GM19463 (cell line): ENCODE measurements around the gene TMUB1.
"Not testable (repeated sequence)": the region's sequence is repeated elsewhere in the genome, so short reads cannot be mapped to it uniquely, and the experiment has no call there.

Experiments used
- ATAC-seq: cut with Tn5 transposase; IDR thresholded peaks from one replicate; pipeline ENCODE4 v1.9.1; 2021; ENCODE audit warnings: mild to moderate bottlenecking, moderate library complexity; ENCODE audit not compliant: unreplicated experiment

Gene TMUB1

DNA sequence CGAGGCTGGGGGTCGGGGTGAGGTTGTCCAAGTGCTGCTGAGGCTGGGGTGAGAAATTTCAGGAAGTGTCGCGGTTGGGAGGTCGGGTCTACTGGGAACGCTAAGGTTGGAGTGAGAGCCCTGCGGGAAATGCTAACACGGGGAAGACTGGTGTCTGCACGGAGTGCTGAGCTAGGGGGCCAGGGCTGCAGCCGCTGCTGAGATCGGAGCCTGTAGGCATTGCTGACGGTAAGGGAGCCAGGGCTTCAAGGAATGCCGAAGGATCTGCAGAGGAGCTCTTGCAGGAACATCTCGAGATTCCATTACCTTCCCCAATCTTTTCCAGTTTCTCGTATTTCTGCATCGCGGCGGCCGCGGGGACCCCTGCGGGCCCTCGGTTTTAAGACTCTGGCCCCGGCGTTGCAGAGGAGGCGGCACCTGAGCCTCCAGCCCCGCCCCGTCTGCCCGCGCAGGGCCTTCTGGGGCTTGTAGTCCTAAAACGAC lies 25.7 kb downstream of the TMUB1 start, which contains the start of gene CDK5:
TSS of gene CDK5 (minus strand) at position 392 of the 483 bp plus-strand sequence. CDS start at position 343, 49 bp downstream.
- peak; percentile 10 for ATAC-seq

DNA sequence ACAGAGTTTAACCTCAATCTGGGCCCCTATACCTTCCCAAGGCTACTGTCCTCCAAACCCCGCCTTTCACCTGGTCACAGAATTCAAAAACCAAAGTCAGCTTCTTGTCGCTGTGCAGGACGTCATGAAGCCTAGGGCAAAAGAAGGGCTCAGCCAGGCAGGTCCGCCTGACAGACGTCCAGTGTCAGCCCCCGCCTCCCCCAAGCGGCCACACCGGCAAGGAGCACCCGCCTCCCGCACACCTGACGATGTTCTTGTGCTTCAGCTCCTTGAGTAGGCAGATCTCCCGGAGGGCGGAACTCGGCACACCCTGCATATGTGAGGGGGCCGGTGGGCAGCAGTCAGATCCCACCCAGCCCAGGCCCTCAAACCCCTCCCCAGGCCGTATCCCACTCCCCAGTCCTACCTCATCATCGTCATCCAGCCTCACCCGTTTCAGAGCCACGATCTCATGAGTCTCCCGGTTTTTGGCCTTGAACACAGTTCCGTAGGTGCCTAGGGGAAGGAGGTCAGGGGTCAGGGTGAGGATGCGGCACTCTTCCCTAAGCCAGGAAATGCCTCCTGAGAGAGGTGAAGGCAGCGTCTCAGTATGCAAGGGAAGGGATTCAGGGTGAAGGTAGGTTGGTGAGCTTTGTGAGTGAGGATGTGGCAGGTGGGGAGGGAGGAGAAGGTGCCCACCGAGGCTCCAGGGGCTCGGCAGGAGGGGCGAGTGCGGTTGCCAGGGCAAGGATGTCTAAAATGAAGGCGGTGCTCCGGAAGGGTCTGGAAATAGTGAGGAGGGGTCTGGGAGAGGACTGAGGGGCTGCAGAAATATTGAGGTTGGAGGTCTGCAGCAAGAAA lies 26.4 kb downstream of the TMUB1 start:
- ATAC-seq: no peak

DNA sequence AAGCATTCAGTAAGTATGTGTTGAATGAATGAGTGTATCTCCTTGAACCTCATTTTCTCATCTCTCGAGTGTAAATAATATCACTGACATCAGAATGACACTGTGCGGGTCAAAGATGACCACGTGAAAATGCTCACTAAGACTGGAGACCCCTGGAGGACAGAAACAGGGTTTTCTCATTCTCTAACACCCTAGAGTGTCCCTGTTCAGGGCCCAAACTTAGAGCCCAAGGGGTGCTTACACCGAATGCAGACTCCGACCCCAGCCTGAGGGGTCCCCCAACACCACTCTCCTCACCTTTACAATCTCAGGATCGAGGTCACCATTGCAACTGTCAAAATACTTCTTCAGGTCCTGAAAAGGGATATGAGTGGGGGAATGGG lies 27.0 kb downstream of the TMUB1 start:
- ATAC-seq: no peak

DNA sequence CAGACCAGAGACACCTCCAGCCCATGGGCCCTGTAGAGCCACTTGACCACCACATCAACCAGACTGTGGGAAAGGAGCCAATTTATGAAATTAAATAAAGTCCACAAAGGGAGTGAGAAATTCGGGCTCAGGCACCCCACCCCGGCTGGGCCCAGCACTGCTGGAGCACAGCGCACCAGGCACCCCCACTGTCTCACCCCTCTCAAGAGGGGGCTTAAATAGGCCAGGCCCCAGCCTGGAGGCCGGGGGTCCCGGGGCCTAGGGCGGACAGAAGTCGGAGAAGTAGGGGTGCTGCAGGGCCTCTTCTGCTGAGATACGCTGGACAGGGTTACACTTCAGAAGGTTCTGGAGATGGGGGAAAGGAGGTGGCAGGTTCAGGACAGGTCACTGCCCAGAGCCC lies 29.5 kb downstream of the TMUB1 start:
- ATAC-seq: no peak

DNA sequence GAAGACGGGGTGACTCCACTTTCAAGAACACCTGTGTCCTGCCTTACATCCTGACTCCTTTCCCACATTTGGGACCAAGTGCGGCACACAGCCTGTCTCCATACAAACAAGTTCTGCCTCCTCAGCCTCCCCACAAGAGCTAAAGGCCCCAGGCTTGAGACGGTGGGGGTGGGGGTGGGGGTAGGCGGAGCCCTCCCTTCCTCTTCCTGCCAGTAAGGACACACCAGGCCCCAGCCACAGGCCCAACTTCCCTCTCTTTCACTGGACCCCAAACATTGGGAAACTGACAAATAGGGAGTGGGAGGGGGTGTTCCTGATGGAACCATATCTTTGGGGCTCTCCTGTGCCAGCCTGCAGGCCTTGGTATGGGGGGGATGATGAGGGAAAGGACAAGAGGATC lies 30.2 kb downstream of the TMUB1 start:
- ATAC-seq: no peak

DNA sequence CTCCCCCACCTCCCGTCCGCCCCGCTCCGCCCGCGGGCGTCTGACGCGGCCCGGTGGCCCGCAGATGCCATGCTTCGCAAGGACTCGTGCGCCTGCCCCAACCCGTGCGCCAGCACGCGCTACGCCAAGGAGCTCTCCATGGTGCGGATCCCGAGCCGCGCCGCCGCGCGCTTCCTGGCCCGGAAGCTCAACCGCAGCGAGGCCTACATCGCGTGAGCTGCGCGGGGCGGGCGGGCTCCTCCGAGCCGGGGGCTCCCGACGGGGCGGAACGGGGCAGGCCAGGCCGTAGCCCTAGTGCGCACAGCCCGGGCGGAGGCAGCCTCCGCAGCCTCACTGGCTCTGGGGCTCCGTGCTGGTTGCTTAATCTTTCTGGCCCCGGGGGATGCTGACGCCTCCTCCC lies 32.2 kb downstream of the TMUB1 start:
- ATAC-seq: no peak

DNA sequence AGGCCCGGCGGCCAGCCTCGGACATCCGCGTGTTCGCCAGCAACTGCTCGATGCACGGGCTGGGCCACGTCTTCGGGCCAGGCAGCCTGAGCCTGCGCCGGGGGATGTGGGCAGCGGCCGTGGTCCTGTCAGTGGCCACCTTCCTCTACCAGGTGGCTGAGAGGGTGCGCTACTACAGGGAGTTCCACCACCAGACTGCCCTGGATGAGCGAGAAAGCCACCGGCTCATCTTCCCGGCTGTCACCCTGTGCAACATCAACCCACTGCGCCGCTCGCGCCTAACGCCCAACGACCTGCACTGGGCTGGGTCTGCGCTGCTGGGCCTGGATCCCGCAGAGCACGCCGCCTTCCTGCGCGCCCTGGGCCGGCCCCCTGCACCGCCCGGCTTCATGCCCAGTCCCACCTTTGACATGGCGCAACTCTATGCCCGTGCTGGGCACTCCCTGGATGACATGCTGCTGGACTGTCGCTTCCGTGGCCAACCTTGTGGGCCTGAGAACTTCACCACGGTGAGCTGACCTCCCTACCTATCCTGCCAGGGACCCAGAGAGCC lies 34.3 kb downstream of the TMUB1 start:
- ATAC-seq: no peak

DNA sequence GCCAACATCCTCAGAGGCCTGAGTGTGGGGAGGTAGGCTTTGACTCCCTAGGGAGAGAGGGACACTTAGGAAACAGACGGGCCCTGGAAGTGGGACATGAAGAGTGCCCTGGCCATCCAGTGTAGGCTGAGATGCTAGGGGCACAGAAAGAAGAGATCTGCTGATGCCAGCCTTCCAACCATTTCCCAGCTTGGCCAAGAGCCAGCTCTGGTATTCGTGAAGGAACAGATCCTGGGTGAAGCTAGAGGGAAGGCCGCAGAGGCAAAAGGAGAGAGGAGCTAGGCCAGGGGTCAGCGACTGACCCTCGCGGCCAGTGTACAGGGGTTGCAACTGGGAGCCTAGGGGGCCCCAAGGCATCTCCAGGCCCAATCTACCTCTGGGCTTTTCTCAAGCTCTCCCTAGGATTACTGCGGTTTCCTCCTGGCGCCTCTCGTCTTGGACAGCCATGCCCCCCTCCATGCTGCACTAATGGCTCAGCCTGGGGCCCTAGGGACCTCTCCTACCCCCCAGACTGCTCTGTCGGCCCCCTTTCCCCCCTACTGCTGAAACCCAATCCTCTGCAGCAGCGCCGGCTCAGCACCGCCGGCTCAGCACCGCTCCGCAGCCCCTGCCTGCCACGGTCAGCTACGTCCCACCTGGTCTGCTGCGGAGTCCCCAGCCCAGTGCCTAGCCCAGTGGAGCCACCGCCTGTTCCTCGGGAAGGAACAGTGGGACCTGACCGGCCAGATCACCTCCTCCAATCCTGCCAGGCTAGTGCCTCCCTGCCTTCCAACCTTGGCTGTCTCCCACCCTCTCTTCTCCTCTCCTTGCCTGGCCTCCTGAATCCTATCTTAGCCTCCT lies 35.1 kb downstream of the TMUB1 start, which contains the start of gene ASIC3:
TSS of gene ASIC3 (plus strand) at position 556 of the 840 bp plus-strand sequence. CDS start 355 bp downstream, outside the sequence.
- ATAC-seq: no peak

DNA sequence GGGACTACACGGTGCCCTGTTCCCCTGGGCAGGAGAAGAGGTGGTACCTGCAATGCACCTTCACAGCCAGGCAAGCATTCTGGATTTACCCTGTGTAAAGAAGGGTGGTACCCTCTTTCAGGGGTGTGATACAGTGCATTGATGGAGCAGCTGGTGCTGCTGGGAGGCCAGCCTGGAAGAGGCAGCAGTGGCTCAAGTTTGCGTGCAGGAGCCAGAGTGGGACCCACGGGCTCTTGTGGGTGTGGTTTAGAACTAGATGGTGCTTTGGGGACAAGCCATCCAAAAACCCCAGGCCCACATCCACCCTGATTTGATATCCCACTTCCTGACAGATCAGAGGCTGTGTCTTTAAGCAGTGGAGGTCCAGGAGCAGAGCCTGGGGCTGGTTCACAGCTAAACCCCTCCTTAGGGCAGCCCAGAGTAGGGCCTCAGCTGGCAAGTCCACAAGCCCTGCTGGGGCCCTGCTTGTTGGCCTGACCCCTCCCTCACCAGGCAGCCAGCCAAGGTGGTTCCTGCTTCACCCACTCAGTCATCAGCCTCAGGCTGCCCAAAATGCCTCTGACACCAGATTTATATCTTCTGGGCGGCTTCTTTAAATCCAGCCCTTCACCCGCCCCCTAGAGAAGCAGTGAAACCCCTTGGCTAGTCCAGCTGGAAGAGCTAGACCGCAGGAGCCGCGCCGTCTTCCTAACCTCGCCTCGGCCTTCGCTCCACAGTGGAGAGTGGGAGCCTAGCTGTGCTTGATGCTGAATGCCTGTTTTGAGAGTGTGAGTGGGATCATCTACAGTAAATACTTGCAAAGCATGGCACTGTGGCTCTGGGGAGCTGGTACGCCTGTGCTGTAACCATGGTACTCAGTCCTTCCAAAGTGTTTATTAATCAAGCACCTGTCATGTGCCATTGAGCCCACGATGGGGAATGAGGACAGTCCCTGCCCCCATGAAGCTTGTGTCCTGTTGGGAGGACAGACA lies 36.4 kb downstream of the TMUB1 start:
- ATAC-seq: no peak

DNA sequence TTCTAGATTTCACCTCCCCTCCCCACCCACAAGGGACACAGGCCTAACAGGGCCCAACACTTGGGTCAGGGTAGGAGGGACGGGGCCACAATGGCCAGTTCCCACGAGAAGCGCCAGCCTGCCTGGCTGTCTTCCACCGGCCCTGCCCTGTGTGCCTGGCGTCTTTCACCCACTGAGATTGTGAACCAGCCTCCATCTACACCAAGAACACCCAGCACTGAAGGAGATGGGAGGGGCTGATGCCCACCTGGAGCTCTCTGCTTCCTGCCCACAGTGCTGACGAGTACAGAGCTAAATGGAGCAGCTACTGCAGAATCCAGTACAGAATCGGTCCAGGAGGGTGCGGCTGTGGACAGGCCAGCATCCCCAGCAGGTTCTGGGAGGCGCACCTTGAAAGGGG lies 37.3 kb downstream of the TMUB1 start:
- no peak for ATAC-seq

DNA sequence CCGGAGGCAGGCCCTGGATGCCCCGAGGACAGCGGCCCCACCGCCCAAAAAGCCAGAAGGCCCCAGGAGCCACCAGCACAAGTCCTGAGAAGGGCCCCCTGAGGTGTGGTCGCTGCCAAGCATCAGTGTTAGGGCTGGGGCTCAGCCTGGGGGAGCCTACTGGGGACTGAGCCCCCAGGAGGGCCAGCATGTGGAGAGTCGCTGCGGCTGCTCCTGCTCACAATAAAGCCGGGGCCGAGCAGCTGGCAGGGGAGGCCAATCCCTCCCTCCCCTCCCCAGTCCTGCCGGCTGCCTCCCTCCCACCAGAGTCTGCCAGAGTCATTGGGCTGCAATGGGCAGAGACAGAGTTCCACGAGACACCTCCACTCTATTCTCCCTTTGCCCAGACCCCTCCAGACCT lies 38.0 kb downstream of the TMUB1 start:
- ATAC-seq: no peak

DNA sequence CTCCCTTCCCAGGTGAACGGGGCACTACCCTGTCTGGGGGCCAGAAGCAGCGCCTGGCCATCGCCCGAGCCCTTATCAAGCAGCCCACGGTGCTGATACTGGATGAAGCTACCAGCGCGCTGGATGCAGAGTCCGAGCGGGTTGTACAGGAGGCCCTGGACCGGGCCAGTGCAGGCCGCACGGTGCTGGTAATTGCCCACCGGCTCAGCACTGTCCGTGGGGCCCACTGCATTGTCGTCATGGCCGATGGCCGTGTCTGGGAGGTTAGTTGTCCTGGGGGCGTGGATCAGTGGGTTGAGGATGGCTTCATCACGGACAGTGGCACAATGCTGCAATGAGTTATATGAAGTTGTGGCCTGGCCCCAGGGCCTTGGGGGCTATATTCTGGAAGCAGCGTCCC lies 39.3 kb downstream of the TMUB1 start:
- no peak for ATAC-seq

DNA sequence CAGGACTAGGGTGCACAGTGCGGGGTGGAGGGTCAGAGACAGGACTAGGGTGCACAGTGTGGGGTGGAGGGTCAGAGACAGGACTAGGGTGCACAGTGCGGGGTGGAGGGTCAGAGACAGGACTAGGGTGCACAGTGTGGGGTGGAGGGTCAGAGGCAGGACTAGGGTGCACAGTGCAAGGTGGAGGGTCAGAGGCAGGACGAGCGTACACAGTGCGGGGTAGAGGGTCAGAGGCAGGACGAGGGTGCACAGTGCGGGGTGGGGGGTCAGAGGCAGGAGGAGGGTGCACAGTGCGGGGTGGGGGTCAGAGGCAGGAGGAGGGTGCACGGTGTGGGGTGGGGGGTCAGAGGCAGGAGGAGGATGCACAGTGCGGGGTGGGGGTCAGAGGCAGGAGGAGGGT lies 39.8 kb downstream of the TMUB1 start:
- not testable (repeated sequence) for ATAC-seq

DNA sequence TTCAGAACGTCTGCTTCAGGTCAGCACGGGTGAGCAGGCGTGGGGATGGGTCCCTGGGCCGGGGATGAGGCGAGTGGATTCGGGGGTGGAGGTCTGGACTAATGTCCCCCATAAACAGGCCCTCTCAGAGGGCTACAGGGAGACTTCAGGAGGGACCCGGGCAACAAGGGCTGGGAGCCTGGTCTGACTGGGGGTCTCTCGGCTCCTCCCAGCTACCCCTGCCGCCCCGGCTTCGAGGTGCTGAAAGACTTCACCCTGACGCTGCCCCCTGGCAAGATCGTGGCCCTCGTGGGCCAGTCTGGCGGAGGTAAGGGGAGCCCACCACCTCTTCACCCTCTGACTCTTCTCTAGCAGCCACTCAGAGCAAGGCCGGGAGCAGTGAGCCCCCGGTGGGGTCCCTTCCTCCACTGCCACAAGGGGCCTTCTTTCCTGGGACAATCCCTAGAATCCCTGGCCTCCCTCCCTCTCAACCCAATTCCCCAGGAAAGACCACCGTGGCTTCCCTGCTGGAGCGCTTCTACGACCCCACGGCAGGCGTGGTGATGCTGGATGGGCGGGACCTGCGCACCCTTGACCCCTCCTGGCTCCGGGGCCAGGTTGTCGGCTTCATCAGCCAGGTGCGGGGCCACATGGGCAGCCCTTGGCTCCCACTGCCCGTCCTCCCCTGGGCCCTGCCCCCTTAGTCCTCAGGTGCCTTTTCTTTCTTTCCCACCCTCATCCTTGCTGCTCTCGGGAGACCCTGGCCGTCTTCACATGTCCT lies 42.5 kb downstream of the TMUB1 start:
- no peak for ATAC-seq

DNA sequence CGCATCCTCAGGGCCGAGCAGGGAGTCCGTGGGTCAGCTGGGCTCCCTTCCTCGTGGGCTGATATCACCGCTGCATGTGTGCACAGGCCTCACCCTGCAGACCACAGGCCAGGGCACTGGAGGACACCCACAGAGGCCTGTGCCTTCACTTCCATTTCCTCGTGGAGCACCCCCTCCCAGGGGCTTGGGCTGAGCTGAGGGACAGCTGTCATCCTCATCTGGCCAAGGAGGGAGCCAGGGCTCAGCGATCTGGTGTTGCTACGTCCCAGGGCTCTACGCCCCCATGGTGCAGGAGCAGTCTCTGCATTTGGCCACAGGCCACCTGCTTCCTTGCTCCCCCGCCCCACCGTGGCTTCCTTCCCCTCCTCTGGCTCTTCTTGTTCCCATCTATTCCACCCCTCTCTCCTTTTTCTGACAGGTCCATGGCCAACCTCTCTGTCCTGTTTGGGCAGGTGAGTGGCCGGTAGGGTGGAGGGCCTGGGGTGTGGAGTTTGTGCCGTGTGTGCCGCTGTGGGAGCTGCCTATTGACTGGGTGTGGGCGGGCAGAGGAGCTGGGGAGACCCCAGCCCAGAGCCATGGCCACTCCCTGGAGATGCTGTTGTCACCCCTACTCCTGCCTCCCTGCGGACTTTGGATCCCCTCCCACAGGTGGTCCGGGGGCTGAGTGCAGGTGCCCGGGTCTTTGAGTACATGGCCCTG lies 43.3 kb downstream of the TMUB1 start:
- ATAC-seq: no peak

DNA sequence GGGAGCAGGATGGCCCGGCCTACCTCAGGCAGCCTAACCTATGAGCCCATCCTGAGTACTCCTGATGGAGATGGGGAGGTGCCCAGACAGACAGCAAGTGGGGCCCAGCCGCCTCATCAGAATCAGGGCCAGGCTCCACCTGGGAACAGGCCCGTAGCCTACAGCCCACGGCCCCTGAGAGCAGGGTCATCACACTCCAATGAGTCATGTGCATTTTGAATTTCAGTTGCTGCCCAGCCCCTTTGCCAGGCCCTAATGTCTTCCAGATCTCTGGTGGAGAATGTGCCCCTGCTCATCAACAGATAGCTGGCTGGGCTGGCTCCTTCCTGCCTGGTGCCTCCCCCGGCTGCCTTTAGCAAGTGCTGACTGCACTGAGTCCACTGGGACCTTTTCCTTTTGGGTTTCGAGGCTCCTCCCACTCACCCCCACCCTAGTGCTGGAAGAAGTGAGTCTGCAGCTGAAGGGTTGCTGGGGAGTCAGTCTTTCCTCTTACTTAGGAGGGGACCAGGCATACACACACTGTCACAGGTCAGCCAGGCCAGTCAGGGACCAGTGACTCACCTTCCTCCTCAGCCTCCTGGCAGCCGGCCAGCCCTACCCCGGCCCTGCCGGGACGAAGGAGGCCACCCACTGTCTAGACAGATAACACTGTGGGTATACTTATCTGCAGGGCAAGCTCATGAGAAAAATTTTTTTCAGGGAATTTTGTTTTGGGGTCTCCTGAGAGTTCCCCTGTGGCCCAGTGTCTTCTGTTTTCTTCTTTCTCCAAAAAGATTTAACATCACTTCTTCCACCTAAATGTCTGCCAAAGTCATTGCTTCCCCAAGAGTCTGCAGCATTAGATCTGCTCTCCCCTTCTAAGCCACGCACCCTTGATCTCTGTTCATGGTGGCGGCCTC lies 44.1 kb downstream of the TMUB1 start:
- ATAC-seq: peak; percentile 80

DNA sequence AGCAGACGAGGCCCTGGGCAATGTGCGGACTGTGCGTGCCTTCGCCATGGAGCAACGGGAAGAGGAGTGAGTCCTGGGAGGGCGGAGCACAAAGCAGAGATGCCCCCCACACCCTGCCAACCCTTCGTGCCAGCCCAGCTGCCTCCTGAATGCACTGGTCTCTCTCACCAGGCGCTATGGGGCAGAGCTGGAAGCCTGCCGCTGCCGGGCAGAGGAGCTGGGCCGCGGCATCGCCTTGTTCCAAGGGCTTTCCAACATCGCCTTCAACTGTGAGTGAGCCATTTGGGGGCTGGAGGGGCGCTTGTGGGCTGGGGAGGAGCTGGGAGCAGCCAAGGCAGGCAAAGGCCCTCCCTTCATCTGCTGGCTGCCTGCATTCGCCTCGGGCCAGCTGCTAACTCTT lies 47.4 kb downstream of the TMUB1 start:
- no peak for ATAC-seq
